ENCODE results near the gene EEF2.

Gene EEF2

DNA sequence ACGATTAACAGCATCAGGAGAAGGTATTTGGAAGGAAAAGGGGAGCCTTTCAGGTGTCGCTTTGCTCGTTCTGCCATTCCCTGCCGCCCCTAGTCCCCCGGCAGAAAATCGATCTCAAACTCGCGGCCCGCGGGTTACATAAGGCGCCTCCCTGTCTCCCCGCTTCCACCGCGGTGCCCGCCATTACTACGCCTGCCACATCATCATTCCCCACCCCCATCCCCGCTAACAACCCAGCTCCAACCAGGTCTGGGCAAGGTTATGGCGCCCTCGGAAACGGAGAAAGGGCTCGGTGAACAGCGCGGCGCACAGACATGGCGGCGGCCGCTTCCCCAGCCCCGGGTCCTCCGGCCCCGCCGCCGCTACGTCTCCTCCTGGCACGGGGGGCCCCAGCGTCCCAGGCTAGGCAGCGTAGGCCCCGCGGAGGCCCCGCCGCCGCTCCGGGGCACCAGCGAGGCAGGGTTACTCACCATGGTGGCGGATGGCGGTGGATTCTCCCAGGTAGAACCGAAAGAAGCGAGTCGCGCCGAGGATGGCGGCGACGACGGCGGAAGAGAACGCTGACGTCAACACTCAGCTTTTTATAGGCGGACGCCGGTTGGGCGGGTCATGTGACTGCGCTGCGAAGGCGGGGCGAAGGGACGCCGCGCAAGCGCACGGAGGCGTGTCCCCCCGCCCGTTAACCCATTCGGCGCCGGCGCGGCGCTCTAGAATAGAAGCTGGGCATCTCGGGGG is at the start of gene EEF2:
EEF2 (minus strand) TSS at position 556 of the 735 bp plus-strand sequence; CDS start at position 473, 83 bp downstream.
- intact Hi-C loops (cut with DNase I) = loop anchor here (2.0 kb wide), 1 partner anchor 14 kb away; the partner anchor contains the start of gene DAPK3
- peak; percentile 79 to 98 (median 85) for DNase-seq

DNA sequence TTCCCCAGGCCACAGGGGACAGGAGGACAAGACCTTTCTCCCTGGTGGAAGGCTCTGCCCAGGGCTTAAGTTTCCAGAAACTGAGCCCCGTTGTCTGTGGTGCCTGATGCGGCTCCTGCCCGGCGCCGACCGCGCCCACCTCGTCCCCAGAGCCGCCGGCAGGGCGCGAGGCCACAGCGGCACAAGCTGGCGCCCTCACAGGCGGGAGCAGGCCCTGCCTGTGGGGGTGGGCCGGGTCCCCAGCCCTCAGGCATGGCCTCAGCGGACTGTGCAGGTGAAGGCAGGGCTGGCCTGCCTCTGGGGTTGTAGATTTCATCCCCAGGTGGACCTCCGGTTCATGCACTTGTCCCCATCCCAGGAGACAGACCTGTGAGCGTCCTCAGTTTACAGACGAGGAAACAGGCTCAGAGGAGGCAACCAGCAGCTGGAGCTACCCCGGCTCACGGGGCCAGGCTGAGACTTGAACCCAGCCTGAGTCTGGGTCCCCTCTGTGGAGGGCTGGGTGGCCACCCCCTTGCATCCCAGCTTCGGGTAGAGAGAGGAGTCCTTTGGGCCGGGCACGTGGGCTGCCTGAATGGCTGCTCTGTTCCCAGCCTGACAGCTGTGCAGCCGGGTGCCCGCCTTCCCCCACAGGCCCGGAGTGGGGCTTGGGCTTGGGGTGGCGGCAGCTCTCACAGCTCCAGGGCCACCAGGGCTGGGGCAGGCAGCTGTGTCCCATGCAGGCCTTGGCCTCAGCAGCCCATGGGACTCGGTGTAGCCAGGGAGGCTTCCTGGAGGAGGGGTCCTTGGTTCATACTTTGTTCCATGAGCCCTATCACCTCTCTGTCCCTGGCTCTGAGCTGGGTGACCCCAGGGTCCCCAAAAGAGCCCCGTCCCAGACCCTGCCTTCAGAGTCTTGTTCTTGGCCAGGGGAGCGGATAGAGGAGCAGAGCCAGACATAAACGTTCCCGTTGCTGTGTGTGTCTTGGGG is 49.1 kb upstream of the EEF2 start:
- intact Hi-C loops (cut with DNase I) = no loop called here
- peak; percentile 79 to 99 (median 88) for DNase-seq

- no peak for DNase-seq
- intact Hi-C loops (cut with DNase I) = no loop called here
These were observed 48.0 kb upstream of the EEF2 start for GRCh38 chr19:4033028-4033956.

- intact Hi-C loops (cut with DNase I) = no loop called here
- no peak for DNase-seq
These were observed 47.2 kb upstream of the EEF2 start for GRCh38 chr19:4032436-4032835.

GRCh38 chr19:4031420-4031819 is 46.2 kb upstream of the EEF2 start:
- intact Hi-C loops (cut with DNase I) = no loop called here

GRCh38 chr19:4030981-4031380 is 45.7 kb upstream of the EEF2 start:
- intact Hi-C loops (cut with DNase I) = no loop called here
- no peak for DNase-seq

More at GRCh38 chr19:4031420-4031819, 46.2 kb upstream of the EEF2 start:
- DNase-seq = no peak

GRCh38 chr19:4030552-4030951 is 45.3 kb upstream of the EEF2 start:
- intact Hi-C loops (cut with DNase I) = no loop called here

DNA sequence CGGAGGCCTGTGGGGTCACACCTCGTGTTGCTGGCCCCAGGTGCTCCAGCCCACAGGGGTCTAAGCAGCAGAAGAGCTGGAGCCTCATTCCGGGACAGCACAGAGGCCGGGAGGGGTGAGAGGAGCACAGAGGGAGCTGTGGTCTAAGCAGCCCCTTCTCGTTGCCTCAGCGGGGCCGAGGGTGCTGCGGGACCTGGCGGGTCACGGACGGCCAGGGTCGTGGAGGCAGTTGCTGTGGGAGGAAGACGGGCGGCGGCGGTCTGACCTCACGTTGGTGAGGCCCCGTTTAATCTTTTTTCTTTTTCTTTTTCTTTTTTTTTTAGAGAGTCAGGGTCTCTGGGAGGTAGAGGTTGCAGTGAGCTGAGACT is 44.0 kb upstream of the EEF2 start:
- DNase-seq = peak in 1 of 10 donors; percentile 66
- intact Hi-C loops (cut with DNase I) = no loop called here

More at GRCh38 chr19:4030552-4030951, 45.3 kb upstream of the EEF2 start:
- DNase-seq = no peak

DNA sequence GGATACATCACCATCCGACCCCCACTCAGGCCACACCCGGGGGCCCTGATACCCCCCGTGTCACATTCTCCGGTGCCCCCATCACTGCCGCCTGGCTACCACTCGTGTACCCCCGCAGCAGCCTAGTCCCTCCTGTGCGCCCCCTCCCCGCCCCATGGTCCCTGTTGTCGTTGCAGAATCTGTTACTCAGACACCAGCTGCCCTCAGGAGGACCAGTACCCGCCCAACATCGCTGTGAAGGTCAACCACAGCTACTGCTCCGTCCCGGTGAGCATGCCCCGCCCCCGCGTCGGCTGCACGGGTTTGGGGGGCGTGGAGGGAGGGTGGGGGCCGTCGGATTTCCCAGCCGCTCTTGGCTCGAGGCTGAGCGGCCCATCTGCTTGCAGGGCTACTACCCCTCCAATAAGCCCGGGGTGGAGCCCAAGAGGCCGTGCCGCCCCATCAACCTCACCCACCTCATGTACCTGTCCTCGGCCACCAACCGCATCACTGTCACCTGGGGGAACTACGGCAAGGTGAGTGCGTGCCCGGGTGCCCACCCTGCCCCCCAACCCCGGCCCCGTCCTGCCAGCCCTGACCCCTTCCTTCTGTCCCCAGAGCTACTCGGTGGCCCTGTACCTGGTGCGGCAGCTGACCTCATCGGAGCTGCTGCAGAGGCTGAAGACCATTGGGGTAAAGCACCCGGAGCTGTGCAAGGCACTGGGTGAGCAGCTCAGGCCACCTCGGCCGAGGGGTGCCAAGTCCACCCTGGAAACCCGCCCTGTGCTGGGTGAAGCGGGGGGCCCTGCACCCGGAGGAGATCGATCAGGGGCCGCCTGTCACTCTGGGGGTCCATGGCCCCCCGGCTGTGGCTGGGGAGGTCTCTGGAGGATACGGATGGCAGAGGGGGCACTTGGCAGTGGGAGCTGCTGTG is 43.3 kb upstream of the EEF2 start:
- intact Hi-C loops (cut with DNase I) = no loop called here
- DNase-seq = peak in 2 of 10 donors; percentile 58 to 77

- no peak for DNase-seq
- intact Hi-C loops (cut with DNase I) = no loop called here
These were observed 41.9 kb upstream of the EEF2 start for GRCh38 chr19:4027146-4027545.

DNA sequence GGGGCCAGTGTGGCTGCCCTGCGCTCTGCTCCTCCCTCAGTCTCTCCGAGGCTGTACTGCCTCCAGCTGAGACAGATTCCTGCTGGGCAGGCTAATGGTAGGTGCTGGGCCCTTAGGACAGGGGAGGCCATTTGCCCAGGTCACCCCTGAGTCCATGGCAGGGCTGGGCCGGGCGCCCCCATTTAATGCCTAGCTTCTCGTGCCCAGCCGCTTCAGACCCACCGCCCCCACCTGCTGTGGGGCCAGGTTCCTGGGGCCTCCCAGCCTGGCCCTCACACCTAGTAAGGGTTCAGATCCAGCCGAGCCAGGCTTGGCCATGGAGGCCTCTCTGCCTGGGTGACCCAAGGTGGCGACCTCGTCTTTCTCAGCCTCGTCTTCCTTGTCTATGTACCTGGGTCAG is 40.1 kb upstream of the EEF2 start:
- DNase-seq = no peak
- intact Hi-C loops (cut with DNase I) = no loop called here

- intact Hi-C loops (cut with DNase I) = loop anchor here (5.0 kb wide), 1 partner anchor 34 kb away; no protein-coding TSS in a partner anchor
- DNase-seq = peak in 1 of 10 donors; percentile 78
These were observed 38.5 kb upstream of the EEF2 start for GRCh38 chr19:4023600-4024398.

DNA sequence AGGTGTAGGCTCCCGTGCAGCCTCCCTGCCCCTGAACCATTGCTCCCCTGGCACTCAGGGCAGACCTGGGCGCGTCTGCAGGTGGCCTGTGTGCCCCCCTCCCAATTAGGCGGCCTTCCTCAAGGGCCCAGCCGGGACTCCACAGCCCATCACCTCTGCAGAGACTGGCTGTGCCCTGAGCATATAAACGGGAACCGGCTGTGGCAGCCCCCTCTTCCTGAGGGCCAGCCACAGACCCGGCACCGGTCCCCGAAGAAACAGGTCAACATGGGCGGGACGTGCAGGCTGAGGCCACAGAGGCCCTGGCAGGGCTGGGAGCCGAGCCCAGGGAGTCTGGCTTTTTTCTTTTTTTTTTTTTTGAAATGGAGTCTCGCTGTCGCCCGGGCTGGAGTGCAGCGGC is 34.3 kb upstream of the EEF2 start:
- intact Hi-C loops (cut with DNase I) = no loop called here
- DNase-seq = peak in 1 of 10 donors; percentile 33

- DNase-seq = peak in 1 of 10 donors; percentile 86
- intact Hi-C loops (cut with DNase I) = no loop called here
These were observed 33.7 kb upstream of the EEF2 start for GRCh38 chr19:4018775-4019504.

- intact Hi-C loops (cut with DNase I) = no loop called here
- peak in 8 of 10 donors; percentile 59 to 94 (median 70) for DNase-seq
These were observed 32.9 kb upstream of the EEF2 start for GRCh38 chr19:4018140-4018613.

- no peak for DNase-seq
- intact Hi-C loops (cut with DNase I) = no loop called here
These were observed 31.8 kb upstream of the EEF2 start for GRCh38 chr19:4016903-4017638.

- intact Hi-C loops (cut with DNase I) = no loop called here
- DNase-seq = peak; percentile 68 to 98 (median 83)
These were observed 31.2 kb upstream of the EEF2 start for GRCh38 chr19:4016486-4016885.

Measured in posterior cingulate gyrus (tissue), 11 donors.